GM10248 (cell line): ENCODE results near the gene SLC25A33.

ENCODE experiments used
- CTCF ChIA-PET: fragments of 300-600 bp; sonication (Branson Sonifier 250); formaldehyde crosslinking; extraction: SDS; loops from one replicate; lab custom pipeline; 2021; ENCODE audit warnings: antibody characterized with exemption; lab: Yijun Ruan, JAX
- POLR2A ChIA-PET: fragments of 350-650 bp; sonication (Branson Sonifier 250); formaldehyde crosslinking; extraction: SDS; loops from one replicate; lab custom pipeline; 2020; ENCODE audit warnings: antibody characterized with exemption; lab: Yijun Ruan, JAX
- DNase-seq: peaks from one replicate; pipeline ENCODE4 v3.0.0; 2012; ENCODE audit errors: extremely low spot score
- CTCF ChIP-seq: IDR thresholded peaks from 2 replicates; pipeline ENCODE4 v1.5.1; 2012; ENCODE audit warnings: mild to moderate bottlenecking, low read depth; ENCODE audit errors: extremely low read depth, missing control alignments, control extremely low read depth

The SLC25A33 gene

GRCh38 chr1:9597361-9598315 lies 58.4 kb downstream of the SLC25A33 start:
- ChIA-PET CTCF (interaction anchor here (1.4 to 2.1 kb wide), 3 partner anchors 9 to 187 kb away, joined by 3 to 5 read pairs (median 5); partner anchors contain the start of gene TMEM201), POLR2A (interaction anchor here (0.6 kb wide), 1 partner anchor 266 kb away, joined by 3 read pairs; no protein-coding TSS in a partner anchor)
- no peak for DNase-seq
- TF ChIP-seq CTCF: no peak

DNA sequence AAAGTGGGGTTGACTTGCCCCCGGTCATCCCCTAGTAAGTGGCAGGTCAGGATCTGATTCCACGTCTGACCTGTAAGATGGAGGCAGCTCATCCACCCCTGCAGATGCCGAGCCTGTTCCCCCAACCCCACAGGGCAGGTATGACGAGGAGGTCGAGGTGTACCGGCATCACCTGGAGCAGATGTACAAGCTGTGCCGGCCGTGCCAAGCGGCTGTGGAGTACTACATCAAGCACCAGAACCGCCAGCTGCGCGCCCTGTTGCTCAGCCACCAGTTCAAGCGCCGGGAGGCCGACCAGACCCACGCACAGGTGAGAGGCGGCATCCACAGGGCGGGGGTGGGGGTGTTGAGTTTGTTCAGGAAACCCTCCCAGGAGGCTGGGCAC lies 59.0 kb downstream of the SLC25A33 start:
- no peak for TF ChIP-seq CTCF
- CTCF ChIA-PET: interaction anchor here (1.4 to 2.1 kb wide), 3 partner anchors 10 to 186 kb away, joined by 3 to 5 read pairs (median 5); partner anchors contain the start of gene TMEM201
- POLR2A ChIA-PET: interaction anchor here (0.6 kb wide), 1 partner anchor 265 kb away, joined by 3 read pairs; no protein-coding TSS in a partner anchor
- DNase-seq: no peak

DNA sequence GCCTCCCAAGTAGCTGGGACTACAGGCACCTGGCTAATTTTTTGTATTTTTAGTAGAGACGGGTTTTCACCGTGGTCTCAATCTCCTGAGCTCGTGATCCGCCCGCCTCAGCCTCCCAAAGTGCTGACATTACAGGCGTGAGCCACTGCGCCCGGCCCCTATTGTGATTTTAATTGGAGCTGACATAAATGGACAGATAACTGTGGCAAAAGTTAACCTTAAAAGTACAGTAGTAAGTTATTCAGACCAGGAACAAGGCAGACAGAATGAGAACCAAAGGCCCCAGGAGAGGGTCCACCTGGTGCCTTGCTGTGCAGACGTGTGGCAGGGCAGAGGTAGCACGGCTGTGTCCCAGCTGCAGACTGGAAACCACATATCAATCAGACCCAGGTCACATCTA lies 60.5 kb downstream of the SLC25A33 start:
- POLR2A ChIA-PET: no interaction called here
- no peak for TF ChIP-seq CTCF
- CTCF ChIA-PET: no interaction called here
- no peak for DNase-seq

DNA sequence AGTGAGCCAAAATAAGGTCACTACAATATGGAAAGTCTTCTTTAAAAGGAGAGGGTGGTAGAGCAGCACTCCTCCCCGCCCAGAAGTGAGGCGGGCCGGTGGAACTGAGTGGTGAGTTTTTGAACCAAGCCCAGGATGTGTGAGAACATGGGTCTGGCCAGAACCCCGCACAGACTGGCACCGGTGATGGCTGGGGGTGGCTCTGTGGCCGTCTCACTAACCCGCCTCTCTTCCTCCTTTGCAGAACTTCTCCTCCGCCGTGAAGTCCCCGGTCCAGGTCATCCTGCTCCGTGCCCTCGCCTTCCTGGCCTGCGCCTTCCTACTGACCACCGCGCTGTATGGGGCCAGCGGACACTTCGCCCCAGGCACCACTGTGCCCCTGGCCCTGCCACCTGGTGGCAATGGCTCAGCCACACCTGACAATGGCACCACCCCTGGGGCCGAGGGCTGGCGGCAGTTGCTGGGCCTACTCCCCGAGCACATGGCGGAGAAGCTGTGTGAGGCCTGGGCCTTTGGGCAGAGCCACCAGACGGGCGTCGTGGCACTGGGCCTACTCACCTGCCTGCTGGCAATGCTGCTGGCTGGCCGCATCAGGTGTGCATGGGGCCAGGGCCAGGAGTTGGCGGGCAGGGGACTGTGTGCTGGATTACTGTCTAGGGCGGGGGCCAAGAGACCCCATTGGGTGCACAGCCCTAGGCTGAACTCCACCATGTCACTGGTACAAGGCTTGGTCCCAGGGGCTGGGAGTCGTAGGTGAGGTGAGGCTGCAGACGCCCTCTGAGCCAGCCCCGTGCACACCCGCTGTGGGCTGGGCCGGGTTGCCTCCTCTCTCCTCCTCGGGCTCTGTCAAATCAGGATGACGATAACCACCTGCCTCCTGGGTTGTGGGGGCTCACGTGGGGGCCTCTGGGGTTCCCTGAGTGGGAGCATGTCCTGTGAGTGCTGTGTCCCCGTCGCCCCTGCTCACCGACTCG lies 61.9 kb downstream of the SLC25A33 start:
- ChIA-PET CTCF (no interaction called here), POLR2A (no interaction called here)
- no peak for TF ChIP-seq CTCF
- no peak for DNase-seq

DNA sequence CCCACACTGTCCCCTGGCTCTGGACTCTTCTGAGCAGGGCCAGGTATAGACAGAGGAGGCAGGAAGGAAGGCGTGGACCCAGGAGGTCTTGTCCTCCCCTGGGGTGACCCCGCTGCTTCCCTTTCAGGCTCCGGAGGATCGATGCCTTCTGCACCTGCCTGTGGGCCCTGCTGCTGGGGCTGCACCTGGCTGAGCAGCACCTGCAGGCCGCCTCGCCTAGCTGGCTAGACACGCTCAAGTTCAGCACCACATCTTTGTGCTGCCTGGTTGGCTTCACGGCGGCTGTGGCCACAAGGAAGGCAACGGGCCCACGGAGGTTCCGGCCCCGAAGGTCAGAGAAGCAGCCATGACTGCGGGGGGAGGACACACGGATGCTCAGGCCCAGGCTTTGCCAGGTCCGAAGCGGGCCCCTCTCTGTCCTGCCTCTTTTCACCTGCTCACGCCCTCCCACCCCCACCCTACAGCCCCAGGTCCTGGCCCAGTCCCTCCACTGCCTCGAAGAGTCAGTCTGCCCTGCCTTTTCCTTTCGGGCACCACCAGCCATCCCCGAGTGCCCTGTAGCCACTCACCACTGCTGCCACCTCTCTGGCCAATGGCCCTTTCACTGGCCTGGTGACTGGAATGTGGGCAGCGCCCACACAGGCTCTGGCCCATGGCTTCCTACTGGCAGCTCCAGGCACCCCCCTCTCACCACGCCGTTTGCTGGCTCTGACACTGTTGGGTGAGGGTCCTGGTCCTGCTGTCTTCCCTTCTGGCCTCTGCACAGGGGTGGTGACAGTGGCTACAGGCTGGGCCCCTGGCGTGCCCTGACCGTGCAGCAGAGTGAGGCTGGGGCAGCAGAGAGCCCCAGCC lies 62.9 kb downstream of the SLC25A33 start:
- POLR2A ChIA-PET: no interaction called here

More for the DNA sequence above, 62.9 kb downstream of the SLC25A33 start:
- TF ChIP-seq CTCF: no peak
- CTCF ChIA-PET: no interaction called here
- no peak for DNase-seq
